ENCODE data around the gene FRMD4B.
"Not testable (repeated sequence)": the region's sequence is repeated elsewhere in the genome, so short reads cannot be mapped to it uniquely, and the experiment has no call there.

FRMD4B gene

GRCh38 chr3:69320871-69321271, 65.0 kb downstream of the FRMD4B start:
- no peak for DNase-seq

- no peak for DNase-seq
These were observed 66.2 kb downstream of the FRMD4B start for GRCh38 chr3:69319652-69320051.

- no peak for DNase-seq
These were observed 67.5 kb downstream of the FRMD4B start for GRCh38 chr3:69318410-69318809.

GRCh38 chr3:69313251-69313650, 72.6 kb downstream of the FRMD4B start:
- no peak for DNase-seq

- no peak for DNase-seq
These were observed 76.1 kb downstream of the FRMD4B start for GRCh38 chr3:69309814-69310213.

GRCh38 chr3:69306239-69307185, 79.4 kb downstream of the FRMD4B start:
- DNase-seq, result peak; percentile 62 to 72

- DNase-seq, result no peak
These were observed 80.9 kb downstream of the FRMD4B start for GRCh38 chr3:69305011-69305410.

GRCh38 chr3:69304396-69304795, 81.5 kb downstream of the FRMD4B start:
- DNase-seq, result no peak

GRCh38 chr3:69300296-69300695, 85.6 kb downstream of the FRMD4B start:
- no peak for DNase-seq

- no peak for DNase-seq
These were observed 86.5 kb downstream of the FRMD4B start for GRCh38 chr3:69299344-69299743.

- no peak for DNase-seq
These were observed 88.4 kb downstream of the FRMD4B start for GRCh38 chr3:69297501-69297900.

GRCh38 chr3:69296995-69297394, 88.9 kb downstream of the FRMD4B start:
- no peak for DNase-seq

GRCh38 chr3:69294014-69294766, 91.7 kb downstream of the FRMD4B start:
- DNase-seq, result no peak

GRCh38 chr3:69292959-69293574, 92.8 kb downstream of the FRMD4B start:
- no peak for DNase-seq

GRCh38 chr3:69292185-69292584, 93.7 kb downstream of the FRMD4B start:
- no peak for DNase-seq

- no peak for DNase-seq
These were observed 95.5 kb downstream of the FRMD4B start for GRCh38 chr3:69290430-69290829.

GRCh38 chr3:69290006-69290405, 95.9 kb downstream of the FRMD4B start:
- no peak for DNase-seq

- DNase-seq, result peak; percentile 64 to 66
These were observed 97.6 kb downstream of the FRMD4B start for GRCh38 chr3:69288161-69288895.

- DNase-seq, result no peak
These were observed 101.8 kb downstream of the FRMD4B start for GRCh38 chr3:69283913-69284611.

GRCh38 chr3:69283496-69283895, 102.4 kb downstream of the FRMD4B start:
- DNase-seq, result no peak

GRCh38 chr3:69282181-69282580, 103.7 kb downstream of the FRMD4B start:
- peak; percentile 73 to 77 for DNase-seq

- not testable (repeated sequence) for DNase-seq
These were observed 108.5 kb downstream of the FRMD4B start for GRCh38 chr3:69277403-69277802.
